Measurements from ENCODE around the gene HOMER2.

HOMER2 gene

GRCh38 chr15:82850731-82851130 lies 101.8 kb downstream of the HOMER2 start:
- H3K9me3 ChIP-seq (ENCODE audit: insufficient read depth, low read depth, low read length), result no peaks in the 10 kb centered on the region
- no peaks in the 10 kb centered on the region for H3K9me2 ChIP-seq (replicated peaks; ENCODE audit: low read depth, low read length)
- H3K36me3 ChIP-seq (ENCODE audit: insufficient read depth, low read length), result no peaks in the 10 kb centered on the region
- H2AFZ ChIP-seq (ENCODE audit: low read length), result no peak overlapping the region
- no peaks in the 10 kb centered on the region for H4K20me1 ChIP-seq (ENCODE audit: insufficient read depth, low read length, poor library complexity, severe bottlenecking)
- H3F3A ChIP-seq (ENCODE audit: low read depth), result no peaks in the 10 kb centered on the region
- H3K4me1 ChIP-seq (ENCODE audit: insufficient read depth, low read length, poor library complexity, severe bottlenecking), result peaks cover 3% of the 10 kb centered on the region
- H3K4me3 ChIP-seq (ENCODE audit: low read length, poor library complexity, severe bottlenecking), result no peak overlapping the region
- no peaks in the 10 kb centered on the region for H3K27me3 ChIP-seq (ENCODE audit: insufficient read depth, low read length, poor library complexity, severe bottlenecking)
- H3K79me2 ChIP-seq (ENCODE audit: insufficient read depth, low read length), result no peaks in the 10 kb centered on the region
- TF ChIP-seq CTCF (conservative IDR thresholded peaks at IDR 0.05; ENCODE audit: low read length) (no peak), EZH2phosphoT487 (IDR thresholded peaks at IDR 0.05; ENCODE audit: borderline replicate concordance) (no peak)
- no peak overlapping the region for H3K4me2 ChIP-seq (ENCODE audit: low read depth, low read length, poor library complexity, severe bottlenecking)
- H3K9ac ChIP-seq (ENCODE audit: low read depth, low read length, poor library complexity, severe bottlenecking), result no peak overlapping the region

- Histone ChIP-seq H3K9ac (ENCODE audit: low read depth, low read length, poor library complexity, severe bottlenecking) (no peak overlapping the region), H3K4me3 (ENCODE audit: low read length, poor library complexity, severe bottlenecking) (no peak overlapping the region), H3K9me3 (ENCODE audit: insufficient read depth, low read depth, low read length) (no peaks in the 10 kb centered on the region), H3K36me3 (ENCODE audit: insufficient read depth, low read length) (no peaks in the 10 kb centered on the region), H3K9me2 (replicated peaks; ENCODE audit: low read depth, low read length) (no peaks in the 10 kb centered on the region), H3K79me2 (ENCODE audit: insufficient read depth, low read length) (no peaks in the 10 kb centered on the region), H2AFZ (ENCODE audit: low read length) (peak overlapping the region; percentile 88), H3K27me3 (ENCODE audit: insufficient read depth, low read length, poor library complexity, severe bottlenecking) (no peaks in the 10 kb centered on the region), H3K4me1 (ENCODE audit: insufficient read depth, low read length, poor library complexity, severe bottlenecking) (peaks cover 3% of the 10 kb centered on the region), H4K20me1 (ENCODE audit: insufficient read depth, low read length, poor library complexity, severe bottlenecking) (no peaks in the 10 kb centered on the region), H3F3A (ENCODE audit: low read depth) (no peaks in the 10 kb centered on the region), H3K4me2 (ENCODE audit: low read depth, low read length, poor library complexity, severe bottlenecking) (peak overlapping the region; percentile 22)
- TF ChIP-seq CTCF (conservative IDR thresholded peaks at IDR 0.05; ENCODE audit: low read length) (peak; percentile 78), EZH2phosphoT487 (IDR thresholded peaks at IDR 0.05; ENCODE audit: borderline replicate concordance) (no peak)
Measured at GRCh38 chr15:82849556-82850512, 102.7 kb downstream of the HOMER2 start.

GRCh38 chr15:82848241-82848993 lies 104.1 kb downstream of the HOMER2 start:
- Histone ChIP-seq H2AFZ (ENCODE audit: low read length) (no peak overlapping the region), H3K4me2 (ENCODE audit: low read depth, low read length, poor library complexity, severe bottlenecking) (no peak overlapping the region), H3F3A (ENCODE audit: low read depth) (no peaks in the 10 kb centered on the region), H3K9ac (ENCODE audit: low read depth, low read length, poor library complexity, severe bottlenecking) (no peak overlapping the region), H3K36me3 (ENCODE audit: insufficient read depth, low read length) (no peaks in the 10 kb centered on the region), H3K9me3 (ENCODE audit: insufficient read depth, low read depth, low read length) (no peaks in the 10 kb centered on the region), H3K4me3 (ENCODE audit: low read length, poor library complexity, severe bottlenecking) (no peak overlapping the region), H3K79me2 (ENCODE audit: insufficient read depth, low read length) (no peaks in the 10 kb centered on the region), H3K4me1 (ENCODE audit: insufficient read depth, low read length, poor library complexity, severe bottlenecking) (peaks cover 3% of the 10 kb centered on the region), H3K27me3 (ENCODE audit: insufficient read depth, low read length, poor library complexity, severe bottlenecking) (no peaks in the 10 kb centered on the region), H3K9me2 (replicated peaks; ENCODE audit: low read depth, low read length) (no peaks in the 10 kb centered on the region), H4K20me1 (ENCODE audit: insufficient read depth, low read length, poor library complexity, severe bottlenecking) (no peaks in the 10 kb centered on the region)
- TF ChIP-seq EZH2phosphoT487 (IDR thresholded peaks at IDR 0.05; ENCODE audit: borderline replicate concordance) (no peak), CTCF (conservative IDR thresholded peaks at IDR 0.05; ENCODE audit: low read length) (no peak)

Measured in Loucy (cell line).